Glutamatergic neuron (in vitro differentiated cells): Measurements from ENCODE around the gene RHCG. TPM values are rescaled to one million over a fixed set of nuclear protein-coding genes. Genes with fewer than 3 reads are reported as not detected.
"Not testable (repeated sequence)": the region's sequence is repeated elsewhere in the genome, so short reads cannot be mapped to it uniquely, and the experiment has no call there.

Experiments used
- DNase-seq: peaks from one replicate; pipeline ENCODE4 v3.0.0; 2022
- H3K27ac Mint-ChIP-seq: one replicate; pipeline ENCODE4 v1.8.0; 2020; ENCODE audit warnings: mild to moderate bottlenecking, mixed read lengths, inconsistent platforms; ENCODE audit not compliant: unreplicated experiment
- H3K27me3 Mint-ChIP-seq: one replicate; pipeline ENCODE4 v1.8.0; 2020; ENCODE audit warnings: mild to moderate bottlenecking, moderate library complexity, mixed read lengths, inconsistent platforms; ENCODE audit not compliant: unreplicated experiment
- H3K36me3 Mint-ChIP-seq: one replicate; pipeline ENCODE4 v1.8.0; 2020; ENCODE audit warnings: mild to moderate bottlenecking, mixed read lengths, inconsistent platforms; ENCODE audit not compliant: unreplicated experiment
- H3K4me1 Mint-ChIP-seq: one replicate; pipeline ENCODE4 v1.8.0; 2020; ENCODE audit warnings: mild to moderate bottlenecking, low read depth, mixed read lengths, inconsistent platforms; ENCODE audit not compliant: unreplicated experiment
- H3K4me3 Mint-ChIP-seq: one replicate; pipeline ENCODE4 v1.8.0; 2020; ENCODE audit warnings: mild to moderate bottlenecking, mixed read lengths, inconsistent platforms; ENCODE audit not compliant: unreplicated experiment
- H3K9me3 Mint-ChIP-seq: one replicate; pipeline ENCODE4 v1.8.0; 2020; ENCODE audit warnings: mild to moderate bottlenecking, moderate library complexity, mixed read lengths, inconsistent platforms; ENCODE audit not compliant: unreplicated experiment
- CTCF ChIP-seq: fragments of 200-600 bp; sonication (generic); IDR thresholded peaks from one replicate; pipeline ENCODE4 v1.5.0; 2021; ENCODE audit not compliant: partially characterized antibody, unreplicated experiment
- total RNA-seq: library from RNA; stranded (reverse); fragmentation: NEBNext Ultra II Directional; extraction: Animal tissue kit (Norgen Biotek cat#: 25700); gene quantifications from one replicate; pipeline ENCODE4 v1.2.1, GENCODE V29; 2021; ENCODE audit not compliant: unreplicated experiment

The RHCG gene
- total RNA-seq, 1 donor from 2014 or later = not detected

- H3K36me3 Mint-ChIP-seq = peaks cover under 1% of the 10 kb centered on the region
- peaks cover 12% of the 10 kb centered on the region for H3K27me3 Mint-ChIP-seq
- peaks cover 3% of the 10 kb centered on the region for H3K9me3 Mint-ChIP-seq
- H3K4me3 Mint-ChIP-seq = no peak overlapping the region
- H3K4me1 Mint-ChIP-seq = peaks cover 2% of the 10 kb centered on the region
- no peak for TF ChIP-seq CTCF
- no peak overlapping the region for H3K27ac Mint-ChIP-seq
- DNase-seq = no peak
Observed at GRCh38 chr15:89475661-89476060, 20.7 kb downstream of the RHCG start.

- peaks cover 7% of the 10 kb centered on the region for H3K36me3 Mint-ChIP-seq
- TF ChIP-seq CTCF = peak; percentile 94
- H3K27me3 Mint-ChIP-seq = peaks cover 14% of the 10 kb centered on the region
- H3K9me3 Mint-ChIP-seq = peaks cover 8% of the 10 kb centered on the region
- peak; percentile 88 for DNase-seq
- H3K4me3 Mint-ChIP-seq = no peak overlapping the region
- H3K27ac Mint-ChIP-seq = no peak overlapping the region
- peaks cover 5% of the 10 kb centered on the region for H3K4me1 Mint-ChIP-seq
Observed at GRCh38 chr15:89472785-89473256, 23.6 kb downstream of the RHCG start.

- peaks cover 8% of the 10 kb centered on the region for H3K9me3 Mint-ChIP-seq
- TF ChIP-seq CTCF = no peak
- no peak overlapping the region for H3K4me3 Mint-ChIP-seq
- DNase-seq = no peak
- peaks cover 8% of the 10 kb centered on the region for H3K27me3 Mint-ChIP-seq
- H3K4me1 Mint-ChIP-seq = peaks cover 5% of the 10 kb centered on the region
- peaks cover 7% of the 10 kb centered on the region for H3K36me3 Mint-ChIP-seq
- peak overlapping the region; percentile 85 for H3K27ac Mint-ChIP-seq
Observed at GRCh38 chr15:89469426-89470096, 26.8 kb downstream of the RHCG start.

- H3K36me3 Mint-ChIP-seq, H3K4me3 Mint-ChIP-seq, H3K9me3 Mint-ChIP-seq, DNase-seq, H3K27me3 Mint-ChIP-seq, H3K4me1 Mint-ChIP-seq: not testable (repeated sequence)
- H3K27ac Mint-ChIP-seq = peak overlapping the region; percentile 22
Observed at GRCh38 chr15:89468813-89469212, 27.6 kb downstream of the RHCG start.

- no peaks in the 10 kb centered on the region for H3K27me3 Mint-ChIP-seq
- no peak overlapping the region for H3K27ac Mint-ChIP-seq
Observed at GRCh38 chr15:89463113-89463512, 33.3 kb downstream of the RHCG start.

More at GRCh38 chr15:89463113-89463512, 33.3 kb downstream of the RHCG start:
- no peak for DNase-seq
- TF ChIP-seq CTCF = no peak
- no peak overlapping the region for H3K4me3 Mint-ChIP-seq
- no peaks in the 10 kb centered on the region for H3K9me3 Mint-ChIP-seq
- no peaks in the 10 kb centered on the region for H3K36me3 Mint-ChIP-seq
- peaks cover 4% of the 10 kb centered on the region for H3K4me1 Mint-ChIP-seq
